Left renal pelvis (tissue), 4 donors: ENCODE measurements around the gene AAK1. TPM values are rescaled to one million over a fixed set of nuclear protein-coding genes. Genes with fewer than 3 reads are reported as not detected.
"Not testable (repeated sequence)": the region's sequence is repeated elsewhere in the genome, so short reads cannot be mapped to it uniquely, and the experiment has no call there.

Experiments
- DNase-seq, 4 donors: peaks; one replicate each; pipeline ENCODE4 v3.0.0-alpha.2; 2013; ENCODE audit warnings: low read depth in 4 of 4, low spot score in 3 of 4
- polyA plus RNA-seq, 4 donors: library from polyadenylated mRNA; unstranded; fragments of 120-200 nt; gene quantifications; one replicate each; pipeline ENCODE4 v1.2.1, GENCODE V29; 2013; ENCODE audit not compliant: insufficient read length in 4 of 4

AAK1 gene
- polyA plus RNA-seq, 4 donors, result 17.5 to 25.5 (median 23.5) TPM

DNA sequence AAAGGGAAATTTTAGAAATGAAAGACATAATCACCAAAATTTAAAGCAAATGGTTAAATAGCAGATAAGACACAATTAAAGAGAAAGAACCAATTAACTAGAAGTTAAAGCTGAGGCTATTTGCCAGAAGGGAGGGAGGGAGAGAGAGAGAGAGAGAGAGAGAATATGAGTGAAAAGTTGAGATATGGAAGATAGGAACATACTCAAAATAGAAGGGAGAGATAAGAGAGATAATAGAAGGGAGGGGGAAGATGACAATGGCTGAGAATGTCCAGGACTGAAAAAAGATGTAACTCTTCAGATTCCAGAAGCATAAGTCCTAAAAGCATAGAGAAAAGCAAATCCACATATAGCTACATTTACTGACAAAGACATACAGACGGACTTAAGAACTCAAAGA, 17.1 kb upstream of the AAK1 start:
- DNase-seq, result no peak

GRCh38 chr2:69659941-69660483, 16.5 kb upstream of the AAK1 start:
- DNase-seq, result no peak

GRCh38 chr2:69659349-69659748, 15.8 kb upstream of the AAK1 start:
- no peak for DNase-seq

GRCh38 chr2:69652206-69652605, 8.7 kb upstream of the AAK1 start:
- no peak for DNase-seq

DNA sequence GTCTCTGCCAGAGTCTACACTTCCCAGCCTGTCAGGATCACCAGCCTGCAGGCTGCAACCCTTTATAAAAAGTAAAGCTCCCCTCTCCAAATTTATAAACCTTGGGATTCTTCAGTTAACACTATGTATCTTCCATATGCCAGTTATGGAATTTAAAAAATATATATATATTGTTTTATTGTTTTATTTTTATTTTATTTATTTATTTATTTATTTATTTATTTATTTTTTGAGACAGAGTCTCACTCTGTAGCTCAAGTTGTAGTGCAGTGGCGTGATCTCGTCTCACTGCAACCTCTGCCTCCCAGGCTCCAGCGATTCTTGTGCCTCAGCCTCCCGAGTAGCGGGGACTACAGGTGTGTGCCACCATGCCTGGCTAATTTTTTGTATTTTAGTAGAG, 3.7 kb upstream of the AAK1 start:
- not testable (repeated sequence) for DNase-seq

- no peak for DNase-seq
These were observed 3.2 kb upstream of the AAK1 start for GRCh38 chr2:69646714-69647113.

DNA sequence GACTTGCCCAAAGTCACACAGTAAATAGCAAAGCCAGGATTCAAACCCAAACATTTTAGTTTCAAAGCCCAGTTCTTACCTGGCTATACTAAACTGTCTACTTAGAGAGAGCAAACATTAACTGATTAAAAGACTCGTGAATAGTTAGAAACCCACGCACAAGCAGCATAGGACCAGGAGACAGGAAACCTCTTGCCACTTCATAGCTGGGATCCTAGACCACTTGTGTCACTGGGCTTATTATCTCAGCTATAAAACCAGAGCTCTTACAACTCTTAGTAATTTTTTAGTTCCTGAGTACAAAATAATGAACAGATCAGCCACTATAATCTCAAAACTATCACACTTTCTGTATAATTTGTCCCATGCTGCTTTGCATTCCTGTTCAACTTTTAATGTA, 2.4 kb upstream of the AAK1 start:
- DNase-seq, result no peak

- no peak for DNase-seq
These were observed 1.5 kb upstream of the AAK1 start for GRCh38 chr2:69645031-69645431.

GRCh38 chr2:69644506-69644979, 1.0 kb upstream of the AAK1 start:
- DNase-seq, result no peak

DNA sequence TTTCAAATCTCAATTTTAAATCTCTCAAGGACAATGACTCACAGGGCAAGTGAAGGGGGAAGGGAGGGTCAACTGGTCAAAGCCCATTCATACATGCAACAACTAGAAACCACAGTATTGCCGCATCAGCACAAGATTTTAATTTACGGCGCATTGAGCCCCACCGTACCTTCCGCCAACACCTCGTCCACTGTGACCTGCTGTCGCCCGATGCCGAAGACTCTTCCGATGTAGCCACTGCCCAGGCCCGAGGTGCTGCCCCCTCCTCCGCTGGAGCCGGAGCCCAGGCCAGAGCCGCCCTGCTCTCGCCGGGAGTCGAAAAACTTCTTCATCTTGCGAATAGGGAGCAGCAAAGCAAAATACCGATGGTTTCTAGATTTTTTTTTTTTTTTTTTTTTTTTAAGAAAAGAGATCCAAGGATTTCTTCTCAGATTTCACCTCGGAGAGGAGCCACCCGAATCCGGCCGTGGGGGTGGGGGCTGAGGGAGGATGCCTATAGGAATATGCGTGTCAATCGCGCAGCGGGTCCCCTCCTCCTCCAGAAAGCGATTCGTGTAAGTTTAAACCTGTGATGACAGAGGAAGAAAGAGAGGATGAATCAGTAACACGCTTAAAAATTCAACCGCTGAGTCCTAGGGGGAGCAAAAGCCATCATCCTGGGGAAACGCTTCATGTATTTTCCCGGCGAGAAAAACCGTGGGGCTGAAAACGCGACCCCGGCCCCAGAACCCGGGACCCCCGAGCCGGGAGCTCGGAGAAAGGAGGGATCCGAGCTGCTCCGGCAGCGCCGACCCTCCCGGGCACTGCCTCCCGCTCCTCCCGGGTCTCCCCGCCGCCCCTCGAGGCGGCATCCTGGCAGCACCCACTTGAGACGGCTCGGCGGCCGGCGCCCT, 584 bp downstream of the AAK1 start:
- DNase-seq, result no peak

- DNase-seq, result no peak
These were observed 1.4 kb downstream of the AAK1 start for GRCh38 chr2:69641887-69642708.

DNA sequence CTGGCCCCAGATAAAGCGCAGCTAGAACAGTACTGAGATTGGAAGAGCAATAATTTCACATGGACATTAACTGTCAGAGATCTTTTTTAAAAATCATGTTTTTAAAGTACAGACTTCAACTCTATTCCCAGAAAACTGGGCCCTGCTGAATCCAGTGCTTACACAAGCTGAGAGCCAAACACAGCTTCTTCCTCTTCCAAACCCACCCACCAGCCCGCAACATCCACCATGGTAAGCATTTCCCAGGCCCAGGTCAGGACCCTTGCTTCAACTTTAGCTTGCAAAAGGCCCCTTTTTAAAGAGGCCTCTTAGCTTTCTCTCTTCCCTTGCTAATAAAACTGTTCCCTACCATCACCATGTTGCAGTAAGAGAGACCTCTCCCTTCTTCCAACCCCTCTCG, 2.1 kb downstream of the AAK1 start:
- no peak for DNase-seq

DNA sequence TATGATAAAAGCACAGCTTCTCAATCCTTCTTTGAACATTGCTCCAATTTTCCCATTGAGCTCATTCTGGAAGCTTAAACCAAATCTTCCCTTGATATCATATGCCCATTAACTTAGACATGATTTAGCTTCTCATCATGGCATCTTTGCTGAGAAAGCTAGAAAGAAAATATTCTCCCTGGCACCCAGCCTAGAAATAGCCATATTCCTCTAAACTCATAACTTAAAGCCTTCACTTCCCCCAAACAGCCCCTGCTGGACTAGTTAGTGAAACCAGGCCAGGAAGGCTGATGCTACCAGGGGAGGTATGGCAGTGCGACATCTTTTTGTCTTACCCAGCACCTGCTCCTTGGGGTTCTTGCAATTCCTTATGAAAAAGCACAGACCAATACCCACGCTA, 4.3 kb downstream of the AAK1 start:
- no peak for DNase-seq

- DNase-seq, result no peak
These were observed 4.9 kb downstream of the AAK1 start for GRCh38 chr2:69638630-69639029.

DNA sequence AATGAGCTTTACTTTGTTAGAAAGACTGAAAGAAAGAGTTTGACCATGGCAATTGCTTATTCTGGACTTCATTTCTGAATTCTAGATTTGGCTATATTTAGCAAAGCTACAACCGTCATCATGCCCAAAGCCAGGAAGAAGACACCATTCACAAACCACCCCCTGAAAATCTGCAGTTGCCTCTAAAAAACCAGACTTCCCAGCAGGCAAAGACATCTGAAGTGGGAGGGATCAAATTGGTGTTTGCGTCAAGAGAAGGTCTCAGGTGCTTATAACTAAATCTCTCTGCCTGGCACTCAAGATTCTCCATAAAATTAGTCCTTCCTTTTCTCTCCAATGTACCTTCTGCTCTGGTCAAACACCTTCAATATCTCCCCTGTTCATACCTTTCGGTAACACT, 5.6 kb downstream of the AAK1 start:
- DNase-seq, result no peak

- DNase-seq, result no peak
These were observed 7.1 kb downstream of the AAK1 start for GRCh38 chr2:69636395-69636794.

DNA sequence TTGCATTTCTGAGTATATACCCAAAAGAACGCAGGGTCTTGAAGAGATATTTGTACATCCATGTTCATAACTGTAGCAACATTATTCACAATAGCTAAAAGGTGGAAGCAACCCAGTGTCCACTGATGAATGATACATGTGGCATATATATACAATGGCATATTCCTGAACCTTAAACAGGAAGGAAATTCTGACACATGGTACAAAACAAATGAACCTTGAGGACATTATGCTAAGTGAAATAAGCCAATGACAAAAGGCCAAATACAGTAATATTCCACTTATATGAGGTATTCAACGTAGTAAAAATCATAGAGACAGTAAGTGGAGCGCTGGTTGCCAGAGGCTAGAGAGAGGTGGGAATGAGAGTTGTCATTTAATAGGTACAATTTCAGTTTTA, 8.1 kb downstream of the AAK1 start:
- DNase-seq, result no peak

DNA sequence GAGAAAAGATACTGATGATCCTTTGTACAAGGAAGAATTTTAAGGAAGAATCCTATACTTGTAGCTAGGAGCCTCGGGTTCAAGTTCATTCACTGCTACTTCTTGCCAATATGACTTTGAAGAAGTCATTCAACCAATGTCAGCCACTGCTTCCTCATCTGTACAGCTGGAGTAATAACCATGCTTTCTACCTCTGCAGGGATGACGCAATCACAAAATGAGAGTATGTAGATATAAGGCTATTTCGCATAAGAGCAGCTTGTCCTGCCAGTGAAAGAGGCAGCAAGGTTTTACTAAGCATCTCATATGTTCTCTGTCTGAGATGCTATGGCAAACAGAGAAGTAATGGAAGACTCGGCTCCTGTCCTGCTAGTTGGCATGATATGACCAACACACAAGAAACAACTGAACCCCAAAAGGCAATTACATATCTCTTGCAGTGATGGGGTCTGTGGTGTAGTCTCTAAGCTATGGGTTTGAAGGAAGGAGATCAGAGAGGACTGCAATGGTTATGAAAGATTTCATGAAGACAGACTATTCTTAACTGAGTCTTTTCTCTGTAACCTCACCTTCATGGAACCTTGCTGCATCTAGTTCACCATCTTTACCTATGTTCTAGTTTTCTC, 9.2 kb downstream of the AAK1 start:
- DNase-seq, result no peak

- no peak for DNase-seq
These were observed 12.1 kb downstream of the AAK1 start for GRCh38 chr2:69631402-69631801.

GRCh38 chr2:69629921-69630608, 13.5 kb downstream of the AAK1 start:
- no peak for DNase-seq
